ENCODE measurements around the gene PTPRN2. TPM values are rescaled to one million over a fixed set of nuclear protein-coding genes. Genes with fewer than 3 reads are reported as not detected.

PTPRN2 gene
- total RNA-seq, 1 donor from 2014 or later, result 0.41 TPM

- peaks cover 36% of the 10 kb centered on the region for H3K9me3 Mint-ChIP-seq
- peaks cover 2% of the 10 kb centered on the region for H3K36me3 Mint-ChIP-seq (ENCODE audit: low read depth)
- H3K4me3 Mint-ChIP-seq, result no peak overlapping the region
- H3K27ac Mint-ChIP-seq, result no peak overlapping the region
- H3K4me1 Mint-ChIP-seq (ENCODE audit: low read depth), result no peaks in the 10 kb centered on the region
- H3K27me3 Mint-ChIP-seq (ENCODE audit: insufficient read depth), result no peaks in the 10 kb centered on the region
- intact Hi-C loops (cut with micrococcal nuclease), result no loop called here
- DNase-seq (ENCODE audit: low spot score), result no peak
Observed at GRCh38 chr7:157973971-157974677, 613.5 kb downstream of the PTPRN2 start.

GRCh38 chr7:157972914-157973313 lies 614.7 kb downstream of the PTPRN2 start:
- peaks cover 40% of the 10 kb centered on the region for H3K9me3 Mint-ChIP-seq
- DNase-seq (ENCODE audit: low spot score), result no peak
- intact Hi-C loops (cut with micrococcal nuclease), result no loop called here

GRCh38 chr7:157971501-157971900 lies 616.1 kb downstream of the PTPRN2 start:
- H3K9me3 Mint-ChIP-seq, result peaks cover 38% of the 10 kb centered on the region
- intact Hi-C loops (cut with micrococcal nuclease), result no loop called here
- no peaks in the 10 kb centered on the region for H3K27me3 Mint-ChIP-seq (ENCODE audit: insufficient read depth)
- no peak overlapping the region for H3K27ac Mint-ChIP-seq
- peaks cover 2% of the 10 kb centered on the region for H3K36me3 Mint-ChIP-seq (ENCODE audit: low read depth)
- H3K4me3 Mint-ChIP-seq, result no peak overlapping the region
- no peaks in the 10 kb centered on the region for H3K4me1 Mint-ChIP-seq (ENCODE audit: low read depth)
- DNase-seq (ENCODE audit: low spot score), result no peak

More at GRCh38 chr7:157972914-157973313, 614.7 kb downstream of the PTPRN2 start:
- Mint-ChIP-seq H3K36me3 (ENCODE audit: low read depth) (peaks cover 2% of the 10 kb centered on the region), H3K27ac (no peak overlapping the region), H3K27me3 (ENCODE audit: insufficient read depth) (no peaks in the 10 kb centered on the region), H3K4me1 (ENCODE audit: low read depth) (no peaks in the 10 kb centered on the region), H3K4me3 (no peak overlapping the region)

GRCh38 chr7:157970744-157971143 lies 616.9 kb downstream of the PTPRN2 start:
- peaks cover 2% of the 10 kb centered on the region for H3K36me3 Mint-ChIP-seq (ENCODE audit: low read depth)

GRCh38 chr7:157969995-157970394 lies 617.6 kb downstream of the PTPRN2 start:
- intact Hi-C loops (cut with micrococcal nuclease), result no loop called here
- no peak for DNase-seq (ENCODE audit: low spot score)
- peaks cover 2% of the 10 kb centered on the region for H3K36me3 Mint-ChIP-seq (ENCODE audit: low read depth)
- no peak overlapping the region for H3K4me3 Mint-ChIP-seq
- no peaks in the 10 kb centered on the region for H3K4me1 Mint-ChIP-seq (ENCODE audit: low read depth)
- H3K9me3 Mint-ChIP-seq, result peaks cover 27% of the 10 kb centered on the region
- no peak overlapping the region for H3K27ac Mint-ChIP-seq
- H3K27me3 Mint-ChIP-seq (ENCODE audit: insufficient read depth), result no peaks in the 10 kb centered on the region

More at GRCh38 chr7:157970744-157971143, 616.9 kb downstream of the PTPRN2 start:
- Mint-ChIP-seq H3K27me3 (ENCODE audit: insufficient read depth) (no peaks in the 10 kb centered on the region), H3K27ac (no peak overlapping the region), H3K4me3 (no peak overlapping the region), H3K9me3 (peaks cover 33% of the 10 kb centered on the region), H3K4me1 (ENCODE audit: low read depth) (no peaks in the 10 kb centered on the region)
- intact Hi-C loops (cut with micrococcal nuclease), result no loop called here
- DNase-seq (ENCODE audit: low spot score), result no peak

- H3K27me3 Mint-ChIP-seq (ENCODE audit: insufficient read depth), result no peaks in the 10 kb centered on the region
- DNase-seq (ENCODE audit: low spot score), result no peak
- no peak overlapping the region for H3K27ac Mint-ChIP-seq
- H3K9me3 Mint-ChIP-seq, result peaks cover 21% of the 10 kb centered on the region
- intact Hi-C loops (cut with micrococcal nuclease), result no loop called here
- H3K4me1 Mint-ChIP-seq (ENCODE audit: low read depth), result no peaks in the 10 kb centered on the region
- no peak overlapping the region for H3K4me3 Mint-ChIP-seq
- peaks cover 2% of the 10 kb centered on the region for H3K36me3 Mint-ChIP-seq (ENCODE audit: low read depth)
Observed at GRCh38 chr7:157966490-157966889, 621.1 kb downstream of the PTPRN2 start.

DNA sequence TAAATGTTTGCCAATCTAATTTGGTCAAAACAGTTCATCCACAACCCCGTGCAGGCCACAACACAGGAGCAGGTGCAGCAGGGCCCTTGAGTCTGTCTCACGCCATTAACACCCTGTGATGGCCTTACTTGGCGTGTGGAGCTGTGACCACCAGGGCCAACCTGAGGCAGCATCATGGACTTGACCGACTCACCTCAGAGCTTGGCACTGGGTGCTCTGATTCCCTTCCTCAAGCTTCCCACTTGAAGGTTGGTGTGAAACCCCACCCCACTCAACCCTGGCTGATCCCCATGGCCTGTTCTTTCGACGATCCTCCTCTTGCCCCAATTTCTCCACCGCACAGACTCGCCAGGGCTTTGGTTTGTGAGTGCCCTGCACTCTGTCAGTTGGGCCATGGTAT lies 623.1 kb downstream of the PTPRN2 start:
- Mint-ChIP-seq H3K4me3 (no peak overlapping the region), H3K36me3 (ENCODE audit: low read depth) (no peaks in the 10 kb centered on the region), H3K27me3 (ENCODE audit: insufficient read depth) (peaks cover 3% of the 10 kb centered on the region), H3K4me1 (ENCODE audit: low read depth) (no peaks in the 10 kb centered on the region), H3K9me3 (peaks cover 6% of the 10 kb centered on the region), H3K27ac (no peak overlapping the region)
- no peak for DNase-seq (ENCODE audit: low spot score)
- intact Hi-C loops (cut with micrococcal nuclease), result no loop called here

DNA sequence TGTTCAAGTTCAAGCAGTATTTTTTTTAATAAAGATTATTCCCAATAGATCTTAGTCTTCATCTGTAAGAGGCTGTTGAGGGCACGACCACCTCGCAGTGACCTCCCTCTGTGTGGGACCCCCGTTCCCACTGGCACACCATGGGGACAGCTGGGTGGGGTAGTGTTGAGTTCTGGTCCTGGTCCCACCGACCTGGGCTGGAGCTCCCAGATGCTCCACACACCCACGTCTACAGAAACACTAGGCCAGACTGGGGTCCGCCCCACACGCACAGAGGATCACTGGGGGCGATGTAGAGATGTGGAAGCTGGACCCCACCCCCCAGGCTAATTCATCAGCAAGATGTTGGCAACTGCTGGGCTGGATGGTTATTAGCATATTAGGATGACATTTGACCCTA lies 623.6 kb downstream of the PTPRN2 start:
- H3K4me1 Mint-ChIP-seq (ENCODE audit: low read depth), result no peaks in the 10 kb centered on the region
- intact Hi-C loops (cut with micrococcal nuclease), result no loop called here
- peaks cover 5% of the 10 kb centered on the region for H3K27me3 Mint-ChIP-seq (ENCODE audit: insufficient read depth)
- H3K36me3 Mint-ChIP-seq (ENCODE audit: low read depth), result no peaks in the 10 kb centered on the region
- no peak overlapping the region for H3K4me3 Mint-ChIP-seq
- DNase-seq (ENCODE audit: low spot score), result no peak
- H3K9me3 Mint-ChIP-seq, result peaks cover 3% of the 10 kb centered on the region
- H3K27ac Mint-ChIP-seq, result no peak overlapping the region

DNA sequence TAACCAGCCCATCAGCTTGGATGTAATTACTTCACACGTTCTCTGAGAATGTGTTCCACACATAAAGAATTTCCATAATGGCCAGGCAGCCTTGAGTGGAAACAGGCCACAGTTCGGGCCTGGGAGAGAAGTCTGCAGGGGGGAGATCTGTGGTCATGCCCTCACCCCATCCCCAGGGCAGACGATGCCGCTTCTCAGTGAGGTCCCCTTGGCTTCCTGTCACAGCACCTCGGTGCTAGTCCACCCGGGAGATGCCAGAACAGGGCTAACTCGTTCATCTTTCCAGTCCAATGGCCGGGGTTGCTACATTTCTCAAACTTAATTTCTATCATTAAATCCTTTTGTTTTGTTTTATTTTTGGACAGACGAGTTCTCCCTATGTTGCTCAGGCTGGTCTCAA lies 624.1 kb downstream of the PTPRN2 start:
- Mint-ChIP-seq H3K27ac (no peak overlapping the region), H3K27me3 (ENCODE audit: insufficient read depth) (peaks cover 7% of the 10 kb centered on the region), H3K9me3 (peaks cover 1% of the 10 kb centered on the region), H3K4me1 (ENCODE audit: low read depth) (no peaks in the 10 kb centered on the region), H3K4me3 (no peak overlapping the region), H3K36me3 (ENCODE audit: low read depth) (no peaks in the 10 kb centered on the region)
- intact Hi-C loops (cut with micrococcal nuclease), result no loop called here
- no peak for DNase-seq (ENCODE audit: low spot score)

DNA sequence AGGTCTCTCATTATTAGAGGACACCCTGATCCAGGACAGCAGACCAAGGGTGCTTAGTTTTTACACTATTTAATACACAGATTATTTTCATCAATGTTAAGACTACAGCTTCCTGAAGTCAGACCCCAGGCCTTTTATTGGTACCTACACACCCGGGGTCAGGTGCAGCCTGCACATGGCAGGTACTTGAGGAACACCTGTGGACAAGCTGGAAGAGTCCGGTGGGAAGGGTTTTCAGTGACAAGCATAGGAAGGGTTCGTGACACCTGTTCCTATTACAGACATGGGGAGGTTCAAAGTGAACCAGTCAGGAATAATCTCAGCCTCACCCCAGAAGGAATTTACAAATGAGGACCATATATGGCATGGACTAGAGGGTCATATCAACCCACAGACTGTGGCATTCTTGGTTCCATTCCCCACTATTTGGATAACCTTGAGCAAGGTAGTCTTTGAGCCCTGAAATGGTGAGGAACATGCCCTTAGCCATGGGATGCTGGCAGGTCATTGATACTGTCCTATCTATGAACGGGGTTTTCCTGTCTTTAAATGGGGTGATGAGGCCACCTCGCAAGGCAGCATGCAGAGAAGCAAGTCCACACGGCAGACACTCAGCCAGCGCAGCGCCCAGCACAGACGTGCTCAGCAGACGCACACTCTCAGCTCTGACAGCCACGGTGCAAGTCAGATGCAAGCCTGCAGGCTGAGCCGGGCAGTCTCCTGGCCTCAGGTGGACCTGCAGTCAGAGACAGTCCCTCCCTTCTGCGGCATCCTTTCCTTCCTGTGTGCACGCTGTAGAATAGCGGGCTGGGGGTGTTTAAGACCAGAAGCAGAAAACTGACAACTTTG lies 624.9 kb downstream of the PTPRN2 start:
- no peaks in the 10 kb centered on the region for H3K4me1 Mint-ChIP-seq (ENCODE audit: low read depth)
- H3K4me3 Mint-ChIP-seq, result no peak overlapping the region
- intact Hi-C loops (cut with micrococcal nuclease), result no loop called here
- H3K36me3 Mint-ChIP-seq (ENCODE audit: low read depth), result no peaks in the 10 kb centered on the region
- no peak for DNase-seq (ENCODE audit: low spot score)
- H3K27ac Mint-ChIP-seq, result no peak overlapping the region
- peaks cover 7% of the 10 kb centered on the region for H3K27me3 Mint-ChIP-seq (ENCODE audit: insufficient read depth)
- H3K9me3 Mint-ChIP-seq, result no peaks in the 10 kb centered on the region

GRCh38 chr7:157961731-157962457 lies 625.7 kb downstream of the PTPRN2 start:
- no peaks in the 10 kb centered on the region for H3K36me3 Mint-ChIP-seq (ENCODE audit: low read depth)
- H3K9me3 Mint-ChIP-seq, result no peaks in the 10 kb centered on the region
- intact Hi-C loops (cut with micrococcal nuclease), result no loop called here
- H3K27ac Mint-ChIP-seq, result no peak overlapping the region
- no peak overlapping the region for H3K4me3 Mint-ChIP-seq
- H3K27me3 Mint-ChIP-seq (ENCODE audit: insufficient read depth), result peaks cover 7% of the 10 kb centered on the region
- no peaks in the 10 kb centered on the region for H3K4me1 Mint-ChIP-seq (ENCODE audit: low read depth)
- DNase-seq (ENCODE audit: low spot score), result no peak

- intact Hi-C loops (cut with micrococcal nuclease), result no loop called here
- Mint-ChIP-seq H3K4me1 (ENCODE audit: low read depth) (no peaks in the 10 kb centered on the region), H3K36me3 (ENCODE audit: low read depth) (no peaks in the 10 kb centered on the region), H3K9me3 (no peaks in the 10 kb centered on the region), H3K4me3 (no peak overlapping the region), H3K27ac (no peak overlapping the region), H3K27me3 (ENCODE audit: insufficient read depth) (peaks cover 4% of the 10 kb centered on the region)
- no peak for DNase-seq (ENCODE audit: low spot score)
Observed at GRCh38 chr7:157955348-157955999, 632.1 kb downstream of the PTPRN2 start.

Measured in activated T-helper 1 cell treated with anti-CD3 and anti-CD28 coated beads, Interleukin-12 subunit alpha, Interleukin-12 subunit beta, Interleukin-2, Interleukin-4 antibody, amounts not matched to agents 30 ng/mL and 10 ng/mL and 1 ng/mL, durations not matched to agents 14 hours and 24 hours and 36 hours (primary cell).